DMS153 (cell line): ENCODE results near the gene PMF1.

Experiments
- DNase-seq: peaks from one replicate; lab custom pipeline; 2025; lab: John Stamatoyannopoulos, UW

The PMF1 gene

GRCh38 chr1:156266051-156266450 lies 53.2 kb downstream of the PMF1 start:
- DNase-seq = no peak

- no peak for DNase-seq
Measured at GRCh38 chr1:156268336-156268735, 55.5 kb downstream of the PMF1 start.

GRCh38 chr1:156270314-156270713 lies 57.5 kb downstream of the PMF1 start:
- DNase-seq = no peak

- no peak for DNase-seq
Measured at GRCh38 chr1:156276532-156276931, 63.7 kb downstream of the PMF1 start.

GRCh38 chr1:156276966-156277381 lies 64.2 kb downstream of the PMF1 start:
- no peak for DNase-seq

GRCh38 chr1:156279837-156280236 lies 67.0 kb downstream of the PMF1 start:
- no peak for DNase-seq

GRCh38 chr1:156281281-156281680 lies 68.5 kb downstream of the PMF1 start:
- no peak for DNase-seq

GRCh38 chr1:156281693-156282478 lies 69.1 kb downstream of the PMF1 start:
- peak; percentile 29 for DNase-seq

- DNase-seq = peak; percentile 99
Measured at GRCh38 chr1:156282479-156283222, 69.8 kb downstream of the PMF1 start, which contains the start of gene SMG5. Gene SMG5, minus strand, starts transcription at chr1:156282825. Its CDS starts 145 bp downstream, at chr1:156282680.

GRCh38 chr1:156283521-156283920 lies 70.7 kb downstream of the PMF1 start:
- DNase-seq = no peak

GRCh38 chr1:156284112-156284511 lies 71.3 kb downstream of the PMF1 start, which contains the start of gene TMEM79:
Gene TMEM79, plus strand, starts transcription at chr1:156284325. Its CDS starts 902 bp downstream, at chr1:156285227.
- DNase-seq = no peak

- no peak for DNase-seq
Measured at GRCh38 chr1:156284757-156285156, 72.0 kb downstream of the PMF1 start.

- no peak for DNase-seq
Measured at GRCh38 chr1:156285437-156285836, 72.6 kb downstream of the PMF1 start.

GRCh38 chr1:156286061-156286460 lies 73.3 kb downstream of the PMF1 start:
- DNase-seq = no peak
